Mucosa of stomach (tissue), 1 donor: Measurements from ENCODE around the gene CRTAC1.

Source experiments
- H3K27me3 ChIP-seq: one replicate; pipeline ENCODE4 v1.7.0; 2013; ENCODE audit warnings: mild to moderate bottlenecking, low read length; ENCODE audit not compliant: control insufficient read depth, insufficient read depth
- H3K36me3 ChIP-seq: one replicate; pipeline ENCODE4 v1.7.0; 2013; ENCODE audit warnings: low read length; ENCODE audit not compliant: control insufficient read depth, insufficient read depth
- H3K4me1 ChIP-seq: one replicate; pipeline ENCODE4 v1.7.0; 2013; ENCODE audit warnings: mild to moderate bottlenecking, low read length; ENCODE audit not compliant: control insufficient read depth, insufficient read depth
- H3K4me3 ChIP-seq: one replicate; pipeline ENCODE4 v1.7.0; 2013; ENCODE audit warnings: low read length
- H3K9ac ChIP-seq: one replicate; pipeline ENCODE4 v1.7.0; 2013; ENCODE audit warnings: mild to moderate bottlenecking, low read length, moderate library complexity
- H3K9me3 ChIP-seq: one replicate; pipeline ENCODE4 v1.7.0; 2013; ENCODE audit warnings: mild to moderate bottlenecking, low read length, moderate library complexity; ENCODE audit not compliant: control insufficient read depth
- donor health status: Pancreatic carcinoma.

Gene CRTAC1

GRCh38 chr10:97949462-97949861 is 81.0 kb downstream of the CRTAC1 start:
- no peak overlapping the region for H3K4me3 ChIP-seq
- H3K27me3 ChIP-seq, result peaks cover 13% of the 10 kb centered on the region
- no peaks in the 10 kb centered on the region for H3K36me3 ChIP-seq
- H3K9me3 ChIP-seq, result no peaks in the 10 kb centered on the region
- H3K9ac ChIP-seq, result no peak overlapping the region
- no peaks in the 10 kb centered on the region for H3K4me1 ChIP-seq

DNA sequence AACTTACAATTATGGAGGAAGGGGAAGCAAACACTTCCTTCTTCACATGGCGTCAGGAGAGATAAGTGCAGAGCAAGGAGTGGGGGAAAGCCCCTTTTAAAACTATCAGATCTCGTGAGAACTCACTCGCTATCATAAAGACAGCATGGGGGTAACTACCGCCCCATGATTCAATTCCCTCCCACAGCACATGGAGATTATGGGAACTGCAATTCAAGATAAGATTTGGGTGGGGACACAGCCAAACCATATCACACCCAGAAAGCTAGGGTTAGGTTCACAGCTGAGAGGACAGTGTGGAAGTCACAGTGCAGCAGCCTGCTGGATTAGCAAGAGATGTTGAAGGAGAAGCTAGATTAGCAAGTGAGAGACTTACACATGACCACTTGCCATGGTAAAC is 81.6 kb downstream of the CRTAC1 start:
- Histone ChIP-seq H3K4me3 (no peak overlapping the region), H3K4me1 (no peaks in the 10 kb centered on the region), H3K36me3 (no peaks in the 10 kb centered on the region), H3K27me3 (peaks cover 12% of the 10 kb centered on the region), H3K9me3 (no peaks in the 10 kb centered on the region), H3K9ac (no peak overlapping the region)

GRCh38 chr10:97944772-97945171 is 85.6 kb downstream of the CRTAC1 start:
- peaks cover 4% of the 10 kb centered on the region for H3K27me3 ChIP-seq
- no peaks in the 10 kb centered on the region for H3K36me3 ChIP-seq
- H3K4me3 ChIP-seq, result no peak overlapping the region
- no peaks in the 10 kb centered on the region for H3K4me1 ChIP-seq
- H3K9ac ChIP-seq, result no peak overlapping the region
- no peaks in the 10 kb centered on the region for H3K9me3 ChIP-seq

- H3K4me3 ChIP-seq, result no peak overlapping the region
- peaks cover 9% of the 10 kb centered on the region for H3K27me3 ChIP-seq
- no peaks in the 10 kb centered on the region for H3K4me1 ChIP-seq
- no peaks in the 10 kb centered on the region for H3K9me3 ChIP-seq
- H3K9ac ChIP-seq, result no peak overlapping the region
- no peaks in the 10 kb centered on the region for H3K36me3 ChIP-seq
Measured at GRCh38 chr10:97943294-97943693, 87.1 kb downstream of the CRTAC1 start.

GRCh38 chr10:97940534-97940933 is 89.9 kb downstream of the CRTAC1 start:
- Histone ChIP-seq H3K36me3 (no peaks in the 10 kb centered on the region), H3K9ac (no peak overlapping the region), H3K4me3 (no peak overlapping the region), H3K4me1 (no peaks in the 10 kb centered on the region), H3K27me3 (peaks cover 7% of the 10 kb centered on the region), H3K9me3 (no peaks in the 10 kb centered on the region)

GRCh38 chr10:97939446-97939990 is 90.9 kb downstream of the CRTAC1 start:
- Histone ChIP-seq H3K27me3 (peaks cover 7% of the 10 kb centered on the region), H3K9me3 (no peaks in the 10 kb centered on the region), H3K4me3 (no peak overlapping the region), H3K4me1 (no peaks in the 10 kb centered on the region), H3K36me3 (no peaks in the 10 kb centered on the region), H3K9ac (no peak overlapping the region)

DNA sequence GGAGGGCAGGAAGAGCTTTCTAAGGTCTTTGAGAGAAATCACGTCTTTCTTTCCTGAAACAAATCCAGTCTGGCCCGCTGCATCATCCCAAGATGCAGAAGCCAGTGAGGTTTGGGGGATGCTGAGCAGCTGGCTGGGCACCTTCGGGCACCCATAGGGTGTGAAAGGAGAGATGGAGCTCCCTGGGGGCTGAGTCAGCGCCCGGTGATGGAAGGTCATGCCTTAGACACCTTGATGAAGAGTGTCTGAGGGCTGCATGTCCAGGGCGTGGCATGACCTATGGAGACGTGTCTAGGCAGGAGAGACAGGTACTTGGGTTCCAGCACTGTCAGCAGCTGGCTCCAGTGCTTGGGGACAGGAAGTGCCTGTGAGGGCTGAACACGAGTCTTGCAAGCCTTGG is 92.5 kb downstream of the CRTAC1 start:
- Histone ChIP-seq H3K9me3 (no peaks in the 10 kb centered on the region), H3K27me3 (peaks cover 7% of the 10 kb centered on the region), H3K36me3 (no peaks in the 10 kb centered on the region), H3K4me3 (no peak overlapping the region), H3K9ac (no peak overlapping the region), H3K4me1 (no peaks in the 10 kb centered on the region)

GRCh38 chr10:97937054-97937453 is 93.4 kb downstream of the CRTAC1 start:
- Histone ChIP-seq H3K36me3 (no peaks in the 10 kb centered on the region), H3K9me3 (no peaks in the 10 kb centered on the region), H3K9ac (no peak overlapping the region), H3K4me1 (no peaks in the 10 kb centered on the region), H3K4me3 (no peak overlapping the region), H3K27me3 (peaks cover 7% of the 10 kb centered on the region)

- no peaks in the 10 kb centered on the region for H3K9me3 ChIP-seq
- no peaks in the 10 kb centered on the region for H3K36me3 ChIP-seq
- no peak overlapping the region for H3K4me3 ChIP-seq
- no peaks in the 10 kb centered on the region for H3K4me1 ChIP-seq
- peaks cover 7% of the 10 kb centered on the region for H3K27me3 ChIP-seq
- H3K9ac ChIP-seq, result no peak overlapping the region
Measured at GRCh38 chr10:97936126-97936525, 94.3 kb downstream of the CRTAC1 start.

DNA sequence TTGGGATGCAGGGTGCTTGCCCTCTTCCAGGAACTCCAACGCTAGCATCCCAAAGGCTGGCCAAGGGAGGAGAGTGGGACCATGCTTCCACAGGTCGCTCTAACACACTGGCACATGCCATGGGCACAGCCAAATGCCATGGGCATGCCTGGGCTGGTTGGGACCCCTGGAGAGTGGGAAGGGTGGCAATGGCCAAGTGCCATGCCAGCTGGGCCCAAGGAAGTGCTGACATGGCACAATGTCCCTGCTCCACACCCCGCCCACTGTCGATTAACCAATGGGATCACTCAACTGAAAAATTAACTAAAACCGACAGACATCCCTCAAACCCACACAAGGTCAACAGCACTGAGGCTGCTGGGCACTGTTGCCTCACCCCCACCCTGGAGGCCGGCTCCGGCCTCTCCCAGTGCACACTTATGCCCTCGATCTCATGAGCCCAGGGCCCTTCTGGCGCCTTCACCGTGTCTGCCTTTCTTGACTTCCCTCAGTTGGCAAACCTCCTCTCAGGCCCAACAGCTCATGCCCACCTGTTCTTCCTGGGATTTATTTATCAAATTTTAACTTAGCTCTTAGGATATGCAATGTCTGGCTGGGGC is 97.4 kb downstream of the CRTAC1 start:
- Histone ChIP-seq H3K9ac (no peak overlapping the region), H3K9me3 (no peaks in the 10 kb centered on the region), H3K27me3 (peaks cover 10% of the 10 kb centered on the region), H3K4me3 (no peak overlapping the region), H3K36me3 (no peaks in the 10 kb centered on the region), H3K4me1 (no peaks in the 10 kb centered on the region)

DNA sequence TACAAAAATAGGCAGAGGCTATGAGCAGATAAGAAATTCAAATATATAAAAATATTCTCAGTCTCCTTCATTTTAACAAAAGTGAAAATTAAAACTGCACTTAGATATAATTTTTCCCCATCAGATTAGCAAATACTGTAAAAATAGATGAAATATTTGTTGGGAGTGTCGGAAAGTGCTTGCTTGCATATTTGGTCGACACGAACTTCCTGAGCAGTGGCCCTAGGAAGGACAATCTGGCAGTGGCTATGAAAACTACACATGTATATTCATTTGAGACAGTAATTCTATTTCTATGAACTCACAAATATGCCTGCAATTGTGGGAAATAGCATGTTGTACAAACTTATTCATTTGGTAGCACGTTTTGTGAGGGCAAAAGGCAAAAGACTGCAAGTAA is 99.4 kb downstream of the CRTAC1 start:
- no peaks in the 10 kb centered on the region for H3K36me3 ChIP-seq
- no peak overlapping the region for H3K9ac ChIP-seq
- no peak overlapping the region for H3K4me3 ChIP-seq
- no peaks in the 10 kb centered on the region for H3K9me3 ChIP-seq
- H3K27me3 ChIP-seq, result peaks cover 17% of the 10 kb centered on the region
- H3K4me1 ChIP-seq, result no peaks in the 10 kb centered on the region

- no peaks in the 10 kb centered on the region for H3K4me1 ChIP-seq
- no peaks in the 10 kb centered on the region for H3K36me3 ChIP-seq
- no peak overlapping the region for H3K9ac ChIP-seq
- peaks cover 28% of the 10 kb centered on the region for H3K27me3 ChIP-seq
- no peak overlapping the region for H3K4me3 ChIP-seq
- H3K9me3 ChIP-seq, result no peaks in the 10 kb centered on the region
Measured at GRCh38 chr10:97928897-97929296, 101.5 kb downstream of the CRTAC1 start.

DNA sequence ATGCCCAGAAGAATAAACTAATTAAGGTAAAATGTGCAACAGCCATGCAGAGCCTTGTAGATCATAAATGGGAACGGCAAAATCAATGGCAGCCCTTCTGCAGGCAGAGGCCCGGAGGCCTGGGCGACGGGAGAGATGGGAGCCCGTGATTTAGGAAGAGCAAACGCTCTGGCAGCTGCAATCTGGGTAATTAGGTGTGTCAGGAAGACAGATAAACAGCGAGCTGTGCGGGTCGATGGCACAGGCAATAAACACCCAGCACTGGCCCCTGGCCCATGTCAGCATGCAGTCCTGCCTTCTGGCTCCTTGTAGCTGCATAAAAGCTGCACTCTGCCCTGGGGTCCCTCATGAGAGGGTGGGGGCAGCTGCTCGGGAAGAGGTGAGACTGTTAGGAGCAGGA is 102.8 kb downstream of the CRTAC1 start:
- H3K9me3 ChIP-seq, result no peaks in the 10 kb centered on the region

More for the DNA sequence above, 102.8 kb downstream of the CRTAC1 start:
- Histone ChIP-seq H3K4me3 (no peak overlapping the region), H3K36me3 (no peaks in the 10 kb centered on the region), H3K4me1 (no peaks in the 10 kb centered on the region), H3K9ac (no peak overlapping the region), H3K27me3 (peaks cover 34% of the 10 kb centered on the region)
